ENCODE results near the gene TPM1.
"Not testable (repeated sequence)": the region's sequence is repeated elsewhere in the genome, so short reads cannot be mapped to it uniquely, and the experiment has no call there.

TPM1 gene

DNA sequence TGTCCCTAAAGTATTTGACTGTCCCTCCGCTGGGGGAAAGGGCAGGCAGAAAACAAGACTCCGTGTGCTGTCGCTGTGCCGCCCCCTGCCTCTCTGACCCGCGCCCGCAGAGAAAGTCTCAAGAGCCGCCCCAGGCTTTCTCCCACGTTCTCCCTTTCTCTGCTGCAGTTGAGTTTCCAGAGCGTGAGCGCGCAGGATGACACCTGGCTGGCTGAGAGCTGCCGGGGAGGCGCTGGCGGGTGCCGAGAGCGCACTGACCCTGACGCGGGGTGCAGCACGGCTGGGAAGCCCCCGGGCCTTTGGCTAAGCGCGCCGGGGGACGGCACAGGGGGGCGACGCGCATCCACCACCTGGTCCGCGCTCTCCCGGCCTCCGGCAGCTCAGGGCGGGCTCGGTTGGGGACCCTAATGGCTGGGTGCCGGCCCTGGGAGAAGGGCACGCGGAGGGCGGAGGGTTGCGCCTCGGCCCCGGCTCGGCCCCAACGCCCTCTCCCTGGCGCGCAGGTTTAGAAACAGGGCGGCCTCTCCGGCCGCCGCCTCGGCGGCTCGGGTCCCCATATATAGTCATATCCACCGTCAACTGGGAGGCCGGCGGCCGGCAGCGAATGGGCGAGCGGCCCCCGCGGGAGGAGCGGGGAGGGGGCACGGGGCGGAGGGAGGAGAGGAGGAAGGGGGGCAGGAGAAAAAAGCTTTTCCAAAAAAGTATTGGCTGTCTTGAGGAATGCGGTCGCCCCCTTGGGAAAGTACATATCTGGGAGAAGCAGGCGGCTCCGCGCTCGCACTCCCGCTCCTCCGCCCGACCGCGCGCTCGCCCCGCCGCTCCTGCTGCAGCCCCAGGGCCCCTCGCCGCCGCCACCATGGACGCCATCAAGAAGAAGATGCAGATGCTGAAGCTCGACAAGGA lies at the start of gene TPM1:
Gene TPM1 (plus strand): TSS at position 774 of the 903 bp plus-strand sequence. CDS start 83 bp downstream, at position 857.
- no peak for DNase-seq (ENCODE audit: low read depth, low spot score)

DNA sequence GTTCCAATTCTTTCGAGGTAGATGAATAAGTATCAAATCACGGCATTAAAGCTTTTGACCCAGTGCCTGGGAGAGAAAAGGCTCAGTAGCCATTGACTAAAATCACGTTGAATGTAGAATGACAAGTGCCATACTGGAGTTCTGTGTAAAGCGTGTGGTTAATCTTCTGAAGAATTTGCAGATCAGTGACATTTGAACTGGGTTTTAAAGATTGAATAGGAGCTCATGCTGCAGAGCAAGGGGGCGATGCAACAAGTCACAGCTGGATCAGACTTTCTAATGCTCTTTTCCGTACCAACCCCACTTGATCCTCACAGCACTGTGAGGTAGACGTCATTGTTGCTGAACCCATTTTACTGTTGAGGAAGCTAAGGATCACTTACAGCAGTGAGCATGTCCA lies 49.5 kb upstream of the TPM1 start:
- DNase-seq (ENCODE audit: low read depth, low spot score) = no peak

DNA sequence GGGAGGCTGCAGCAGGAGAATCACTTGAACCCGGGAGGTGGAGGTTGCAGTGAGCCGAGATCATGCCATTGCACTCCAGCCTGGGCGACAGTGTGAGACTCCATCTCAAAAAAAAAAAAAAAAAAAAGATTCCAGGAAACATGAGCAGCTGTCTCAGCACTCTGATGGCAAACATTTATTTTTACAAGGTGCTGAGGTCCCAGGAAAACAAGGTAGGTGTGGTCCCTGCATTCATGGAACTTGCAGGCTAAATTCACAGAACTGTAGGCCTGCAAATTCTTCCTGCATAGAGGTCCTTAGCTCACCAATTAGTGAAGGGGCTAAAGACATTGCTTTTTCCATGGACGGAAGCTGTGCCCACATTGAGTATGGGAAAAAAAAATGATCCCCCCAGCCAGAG lies 48.9 kb upstream of the TPM1 start:
- not testable (repeated sequence) for DNase-seq (ENCODE audit: low read depth, low spot score)

- no peak for DNase-seq (ENCODE audit: low read depth, low spot score)
Measured at GRCh38 chr15:62994439-62994838, 48.1 kb upstream of the TPM1 start.

DNA sequence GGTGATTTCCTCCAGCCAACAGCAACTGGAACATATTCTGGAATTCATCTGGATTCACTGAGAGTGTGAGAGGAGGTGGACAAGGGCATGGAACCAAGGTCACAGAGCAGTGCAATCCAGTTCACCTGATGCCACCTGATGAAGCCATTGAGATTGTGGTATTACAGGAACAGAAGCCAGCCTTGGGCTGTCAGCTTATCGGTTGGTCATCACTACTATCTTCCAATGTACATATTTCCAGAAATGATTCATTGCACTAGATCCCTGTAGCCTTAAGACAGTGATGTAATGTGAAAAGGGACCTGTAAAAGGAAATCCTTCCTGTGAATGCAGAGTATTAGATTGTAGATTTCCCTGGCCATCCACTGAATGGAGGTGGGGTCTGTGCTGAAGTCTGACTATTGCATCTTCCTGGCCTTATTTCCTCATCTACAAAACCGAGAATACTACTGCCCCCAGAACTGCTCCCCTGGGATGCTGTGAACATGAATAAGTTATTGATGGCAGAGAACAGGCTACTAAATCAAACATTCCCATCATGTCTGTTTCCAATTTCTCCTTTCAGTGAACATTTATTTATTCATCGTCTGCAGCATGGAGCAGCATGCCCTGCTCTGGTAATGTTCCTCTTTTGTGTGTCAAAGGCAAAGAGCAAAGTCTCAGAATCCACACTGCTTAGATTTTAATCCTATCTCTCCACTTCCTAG lies 47.4 kb upstream of the TPM1 start:
- no peak for DNase-seq (ENCODE audit: low read depth, low spot score)

DNA sequence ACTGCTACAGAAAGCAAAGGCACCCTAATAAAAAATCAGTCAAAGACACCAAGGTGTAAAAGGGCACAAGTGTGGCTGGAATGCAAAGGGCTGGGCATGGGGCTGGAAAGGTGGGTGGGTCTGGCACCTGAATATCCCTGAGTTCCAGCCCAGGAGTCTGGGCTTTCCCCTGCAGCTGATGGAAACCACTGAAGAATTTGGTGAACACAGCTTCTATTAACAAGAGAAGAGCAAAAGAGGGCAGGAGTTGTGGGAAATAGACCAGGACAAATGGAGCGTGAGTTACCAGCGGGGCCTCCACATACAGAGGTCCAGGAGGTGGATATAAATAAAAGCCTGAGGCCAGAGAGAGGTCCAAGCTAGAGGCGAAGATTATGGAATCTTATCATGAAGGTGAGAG lies 45.1 kb upstream of the TPM1 start:
- no peak for DNase-seq (ENCODE audit: low read depth, low spot score)

- no peak for DNase-seq (ENCODE audit: low read depth, low spot score)
Measured at GRCh38 chr15:62998262-62998890, 44.2 kb upstream of the TPM1 start.

DNA sequence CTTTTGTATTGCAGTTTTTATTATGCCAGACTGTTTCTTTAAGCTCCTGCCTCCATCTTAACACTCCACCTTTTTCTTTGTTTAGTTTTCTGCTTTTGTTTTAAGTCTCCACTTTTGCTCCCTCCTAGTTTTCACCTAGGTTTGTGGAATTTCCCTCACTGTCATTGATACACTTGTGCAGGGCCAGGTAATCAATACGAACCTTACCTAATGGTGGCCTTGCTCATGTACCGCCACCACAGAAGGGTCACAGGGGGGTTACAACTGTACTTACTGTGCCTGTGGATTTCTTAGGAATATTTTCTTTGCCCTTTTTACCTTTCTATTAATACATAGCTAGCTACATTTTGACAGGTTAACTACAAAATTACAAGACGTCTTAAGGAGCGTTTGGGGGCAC lies 43.4 kb upstream of the TPM1 start:
- DNase-seq (ENCODE audit: low read depth, low spot score) = no peak

- DNase-seq (ENCODE audit: low read depth, low spot score) = no peak
Measured at GRCh38 chr15:62999923-63000561, 42.5 kb upstream of the TPM1 start.

DNA sequence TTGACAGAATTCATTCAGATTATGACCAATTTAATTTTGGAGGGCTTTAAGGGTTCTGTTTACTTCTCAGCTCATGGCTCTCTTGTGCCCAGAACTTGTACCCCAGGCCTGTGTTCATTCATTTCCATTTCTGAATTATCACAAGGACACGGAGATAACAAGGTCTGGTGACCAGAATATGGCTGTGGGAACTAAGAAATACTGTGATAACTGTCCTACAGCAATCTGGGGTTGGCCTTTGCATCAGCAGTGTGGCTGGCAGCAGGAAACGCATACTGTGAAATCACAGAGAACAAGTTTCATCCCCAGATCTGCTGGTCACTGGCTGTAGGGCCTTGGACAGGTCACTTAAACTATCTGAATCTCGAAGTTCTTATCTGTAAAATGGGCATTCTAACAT lies 41.8 kb upstream of the TPM1 start:
- no peak for DNase-seq (ENCODE audit: low read depth, low spot score)

GRCh38 chr15:63004211-63004610 lies 38.3 kb upstream of the TPM1 start:
- DNase-seq (ENCODE audit: low read depth, low spot score) = no peak

- no peak for DNase-seq (ENCODE audit: low read depth, low spot score)
Measured at GRCh38 chr15:63006032-63006878, 36.3 kb upstream of the TPM1 start.

GRCh38 chr15:63008333-63009049 lies 34.1 kb upstream of the TPM1 start:
- DNase-seq (ENCODE audit: low read depth, low spot score) = no peak

DNA sequence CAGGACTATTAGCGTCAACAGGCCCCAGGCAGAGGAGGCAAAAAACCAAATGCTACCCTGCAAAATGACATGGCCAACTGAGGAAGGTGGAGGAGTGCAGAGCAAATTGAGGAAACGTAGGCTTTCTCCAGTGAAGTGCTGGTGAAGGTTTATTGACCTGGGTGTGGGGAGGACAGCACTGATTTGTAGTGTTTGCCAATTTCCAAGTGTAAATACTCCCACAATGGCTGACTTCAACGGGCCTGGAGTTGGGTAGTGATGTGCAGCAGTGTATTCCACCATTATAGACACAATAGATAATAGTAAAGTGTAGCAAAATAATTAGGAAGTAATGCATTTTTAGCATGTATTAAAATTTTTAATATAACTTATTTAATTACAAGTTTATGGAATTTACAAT lies 32.2 kb upstream of the TPM1 start:
- no peak for DNase-seq (ENCODE audit: low read depth, low spot score)

DNA sequence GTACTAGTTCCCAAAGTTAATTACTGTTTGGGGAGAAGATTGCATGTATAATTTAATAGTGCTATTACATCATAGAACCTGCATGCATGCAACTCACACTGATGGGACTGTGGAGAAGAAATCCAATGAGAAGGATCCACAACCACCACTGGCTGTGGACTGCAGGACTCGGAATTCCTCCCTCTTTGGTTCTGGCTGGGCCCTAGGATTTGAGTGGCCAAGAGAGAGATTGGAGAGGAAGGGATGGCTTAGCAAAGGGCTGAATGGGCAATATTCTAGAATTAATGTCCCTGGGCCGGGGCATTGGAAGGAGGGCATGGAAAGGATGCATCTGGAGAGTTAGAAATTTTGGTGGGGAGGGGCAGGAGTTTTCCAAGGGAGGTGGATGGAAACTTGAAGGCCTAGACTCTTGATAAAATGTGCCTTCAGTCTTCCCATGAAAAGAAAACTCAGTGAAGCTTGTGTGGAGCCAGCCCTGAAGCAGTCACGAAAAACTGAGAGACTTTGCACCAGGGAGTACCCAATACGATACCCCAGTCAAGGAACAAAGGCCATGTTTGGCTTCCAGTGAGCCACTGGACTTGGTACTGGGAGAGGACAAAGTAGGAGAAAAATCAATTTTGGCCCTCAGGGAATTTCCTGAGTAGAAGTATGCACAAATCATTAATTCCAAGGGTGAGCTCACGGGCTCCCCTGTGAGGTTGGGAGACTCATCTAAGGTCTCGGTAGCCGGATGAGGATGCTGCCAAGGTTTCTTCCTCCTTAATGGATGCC lies 31.4 kb upstream of the TPM1 start:
- no peak for DNase-seq (ENCODE audit: low read depth, low spot score)

DNA sequence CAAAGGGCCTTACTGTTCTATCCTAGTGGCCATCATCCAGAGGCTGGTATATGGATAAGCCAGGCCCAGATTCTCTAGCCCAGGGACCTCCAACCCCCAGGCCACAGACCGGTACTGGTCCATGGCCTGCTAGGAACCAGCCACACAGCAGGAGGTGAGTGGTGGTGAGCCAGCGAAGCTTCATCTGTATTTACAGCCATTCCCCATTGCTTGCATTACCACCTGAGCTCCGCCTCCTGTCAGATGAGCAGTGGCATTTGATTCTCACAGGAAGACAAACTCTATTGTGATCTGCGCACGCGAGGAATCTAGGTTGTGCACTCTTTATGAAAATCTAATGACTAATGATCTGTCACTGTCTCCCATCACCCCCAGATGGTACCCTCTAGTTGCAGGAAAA lies 30.1 kb upstream of the TPM1 start:
- DNase-seq (ENCODE audit: low read depth, low spot score) = no peak

DNA sequence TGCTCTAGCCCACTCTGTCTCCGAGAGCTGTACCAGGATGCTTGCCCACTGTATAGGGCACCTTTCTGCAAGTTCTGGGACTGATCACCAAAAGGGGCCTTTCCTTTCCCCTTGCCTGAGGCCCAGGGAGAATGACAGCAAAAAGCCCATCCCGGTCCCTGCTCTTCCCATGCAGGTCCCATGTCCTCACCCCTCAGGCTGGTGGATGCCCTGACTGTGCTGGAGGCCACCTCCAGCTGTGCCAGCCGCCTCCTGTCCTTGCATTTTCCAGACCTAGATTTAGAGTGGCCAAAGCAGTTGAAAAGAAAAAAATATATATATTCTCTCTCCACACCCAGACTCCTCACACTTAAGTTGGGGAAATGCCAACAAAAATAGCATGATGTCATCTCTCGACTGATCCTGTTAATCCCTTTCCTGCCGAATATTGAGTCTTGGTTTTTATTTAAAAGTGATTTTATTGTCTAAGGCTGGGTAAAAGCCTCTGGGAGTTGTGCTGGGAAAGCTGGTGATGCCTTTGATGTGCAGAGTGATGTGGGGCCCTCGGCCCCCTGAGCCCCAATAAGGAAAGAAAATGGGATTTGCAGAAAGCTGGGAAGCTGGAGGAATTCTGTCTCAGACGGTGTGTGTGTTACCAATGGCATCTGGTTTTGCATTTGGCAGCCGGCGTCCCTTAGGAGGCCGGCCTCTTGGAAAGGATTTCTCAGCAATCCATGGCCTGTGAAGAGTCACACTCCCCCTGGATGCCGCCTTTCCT lies 29.3 kb upstream of the TPM1 start:
- no peak for DNase-seq (ENCODE audit: low read depth, low spot score)

DNA sequence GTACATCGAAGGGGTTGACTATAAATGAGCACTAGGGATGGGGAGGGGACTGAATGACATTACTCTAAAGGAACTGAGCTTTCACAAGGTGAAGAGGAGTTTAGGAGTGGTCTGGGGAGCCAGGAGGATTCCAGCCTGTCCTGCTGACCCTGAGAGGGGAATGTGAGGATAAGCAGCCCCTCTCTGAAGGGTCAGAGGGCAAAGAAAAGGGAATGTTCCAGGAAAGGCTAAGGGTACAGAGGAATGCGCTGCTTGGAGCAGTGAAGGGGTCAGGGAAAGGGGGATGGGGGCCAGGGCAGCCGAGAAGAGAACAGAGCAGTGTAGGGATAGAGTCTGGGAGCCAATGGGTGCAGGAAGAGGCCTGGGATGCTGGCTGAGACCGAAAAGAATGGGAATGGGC lies 28.0 kb upstream of the TPM1 start:
- no peak for DNase-seq (ENCODE audit: low read depth, low spot score)

DNA sequence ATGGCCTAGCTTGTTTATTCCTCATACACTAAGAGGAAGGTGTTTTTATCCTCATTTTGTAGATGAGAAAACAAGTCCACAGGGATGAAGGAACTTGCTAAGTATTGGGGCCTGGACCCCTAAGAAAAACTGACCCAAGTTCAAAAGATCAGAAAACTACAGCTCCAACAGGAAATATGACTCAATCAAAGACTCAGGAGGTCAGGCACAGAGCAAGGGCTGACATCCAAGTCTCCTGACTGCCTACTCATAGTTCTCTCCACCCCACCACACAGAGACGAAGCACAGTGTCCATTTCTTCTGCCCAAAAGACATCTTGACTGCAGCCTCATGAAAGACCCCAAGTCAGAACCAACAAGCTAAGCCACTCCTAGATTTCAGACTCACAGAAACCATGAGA lies 26.9 kb upstream of the TPM1 start:
- no peak for DNase-seq (ENCODE audit: low read depth, low spot score)
